Fibroblast of upper back skin (primary cell): ENCODE results near the gene IKZF1.
"Not testable (repeated sequence)": the region's sequence is repeated elsewhere in the genome, so short reads cannot be mapped to it uniquely, and the experiment has no call there.

ENCODE experiments used
- DNase-seq: peaks from one replicate; pipeline ENCODE4 v3.0.0-alpha.2; 2013

The IKZF1 gene

DNA sequence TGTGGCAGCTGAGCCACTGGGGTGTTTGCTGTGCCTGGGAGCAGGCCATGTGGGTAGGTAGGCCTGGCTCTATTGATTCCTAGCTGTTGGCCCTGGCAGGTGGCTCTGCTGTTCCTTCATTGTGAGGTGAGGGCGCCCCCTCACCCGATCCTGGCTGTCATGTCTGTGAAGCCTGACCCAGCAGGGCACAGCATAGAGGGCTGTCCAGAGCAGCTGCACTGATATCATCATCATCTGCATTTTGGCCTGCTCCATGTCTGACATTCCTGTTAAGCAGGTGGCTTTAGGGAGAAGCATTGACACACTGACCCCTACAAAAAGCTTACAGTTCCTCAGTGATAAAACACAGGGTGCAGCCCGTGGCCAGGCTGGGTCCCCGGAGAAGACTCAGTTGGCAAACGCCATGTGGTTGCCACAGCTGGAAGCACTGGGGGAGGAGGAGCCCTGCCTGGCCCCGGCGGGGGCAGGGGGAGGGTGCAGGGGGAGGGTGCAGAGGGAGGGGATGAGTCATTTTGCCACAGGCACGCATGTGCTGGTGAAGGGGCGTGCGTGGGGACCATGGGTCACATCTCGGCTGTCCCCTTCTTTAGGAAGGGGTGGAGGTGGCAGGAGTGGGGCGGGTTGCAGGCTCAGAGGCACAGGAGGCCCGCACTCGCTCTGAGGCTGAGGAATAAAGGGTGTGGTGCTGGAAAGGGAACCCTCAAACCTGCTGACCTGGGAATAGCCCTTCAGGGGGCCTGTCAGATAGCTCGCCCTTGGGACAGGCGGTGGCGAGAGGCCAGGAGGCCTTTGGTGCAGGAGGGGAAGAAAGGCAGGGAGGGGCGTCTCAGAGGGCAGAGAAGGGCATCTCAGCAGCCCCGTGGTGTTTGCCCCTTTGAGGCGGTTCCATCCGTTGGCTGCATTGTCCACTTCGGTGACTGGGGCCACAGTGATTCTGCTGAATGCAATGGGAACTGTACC, 31.6 kb downstream of the IKZF1 start:
- no peak for DNase-seq

DNA sequence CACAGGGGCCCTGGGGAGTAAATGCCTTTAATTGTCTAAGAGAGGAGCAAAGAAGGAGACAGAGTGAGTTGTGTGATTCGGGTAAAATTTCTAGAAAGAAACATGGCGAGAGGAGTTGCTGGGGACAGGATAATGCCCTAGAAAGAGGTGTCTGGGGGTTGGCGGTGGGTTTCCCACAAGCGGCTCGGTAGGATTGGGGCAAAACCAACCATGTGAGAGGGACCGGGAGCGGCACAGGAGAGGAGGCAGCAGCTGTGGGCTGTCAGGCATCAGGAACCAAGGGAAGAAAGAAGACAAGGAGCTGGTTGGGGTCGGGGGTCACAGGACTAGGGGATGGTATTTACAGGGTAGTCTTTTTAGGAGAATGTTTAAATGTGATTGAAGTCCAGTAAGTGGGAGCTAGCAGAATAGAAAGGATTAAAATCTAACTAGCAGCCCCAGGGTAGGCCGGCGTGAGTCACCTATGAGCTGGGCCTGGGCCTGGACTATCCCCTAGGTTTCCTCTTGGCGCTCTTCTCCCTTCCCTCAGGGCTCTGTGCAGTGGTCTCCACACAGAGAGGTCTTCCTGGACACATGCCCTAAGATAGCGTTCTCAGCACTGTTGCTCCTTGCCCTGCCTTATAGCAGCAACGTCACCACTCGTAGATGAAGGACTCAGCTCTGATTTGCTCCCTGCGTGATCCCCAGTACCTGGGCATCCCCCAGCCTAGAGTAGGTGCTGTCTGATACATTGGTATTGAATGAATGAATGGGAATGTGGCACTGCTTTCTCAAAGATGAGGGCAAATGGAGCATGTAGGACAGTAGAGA, 32.6 kb downstream of the IKZF1 start:
- no peak for DNase-seq

DNA sequence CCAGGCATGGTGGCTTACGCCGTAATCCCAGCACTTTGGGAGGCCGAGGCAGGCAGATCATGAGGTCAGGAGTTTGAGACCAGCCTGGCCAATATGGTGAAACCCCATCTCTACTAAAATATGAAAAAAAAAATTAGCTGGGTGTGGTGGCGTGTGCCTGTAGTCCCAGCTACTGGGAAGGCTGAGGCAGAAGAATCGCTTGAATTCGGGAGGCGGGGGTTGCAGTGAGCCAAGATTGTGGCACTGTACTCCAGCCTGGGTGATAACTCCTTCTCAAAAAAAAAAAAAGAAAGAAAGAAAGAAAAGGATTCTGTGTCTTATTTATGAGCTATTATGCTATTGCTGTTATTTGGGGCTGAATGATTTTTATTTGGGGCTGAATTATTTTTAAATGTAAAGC, 35.0 kb downstream of the IKZF1 start:
- DNase-seq, result not testable (repeated sequence)

DNA sequence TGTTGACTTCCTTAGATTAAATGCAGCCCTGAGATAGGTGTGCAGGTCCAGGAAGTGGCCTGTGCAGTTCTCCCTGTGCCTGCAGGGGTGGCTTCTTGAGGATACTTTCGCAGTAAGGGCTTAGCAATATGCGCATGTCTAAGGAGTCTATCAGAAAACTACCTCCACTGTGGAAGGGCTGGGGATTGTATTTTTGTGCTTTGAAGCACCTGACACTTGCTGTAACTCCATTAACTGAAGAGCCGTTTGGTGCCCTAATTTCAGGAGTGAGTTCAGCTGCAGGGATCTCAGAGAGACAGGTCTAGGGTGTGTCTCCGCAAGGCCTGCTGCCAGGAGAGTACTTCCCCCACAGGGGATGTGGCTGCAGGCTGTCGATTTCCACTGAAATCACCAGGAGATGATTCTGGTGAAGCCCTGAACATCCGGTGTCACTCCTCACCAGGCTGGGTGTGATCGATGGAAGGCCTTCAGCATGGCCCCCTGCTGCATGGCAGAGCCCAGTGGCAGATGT, 35.5 kb downstream of the IKZF1 start:
- no peak for DNase-seq

DNA sequence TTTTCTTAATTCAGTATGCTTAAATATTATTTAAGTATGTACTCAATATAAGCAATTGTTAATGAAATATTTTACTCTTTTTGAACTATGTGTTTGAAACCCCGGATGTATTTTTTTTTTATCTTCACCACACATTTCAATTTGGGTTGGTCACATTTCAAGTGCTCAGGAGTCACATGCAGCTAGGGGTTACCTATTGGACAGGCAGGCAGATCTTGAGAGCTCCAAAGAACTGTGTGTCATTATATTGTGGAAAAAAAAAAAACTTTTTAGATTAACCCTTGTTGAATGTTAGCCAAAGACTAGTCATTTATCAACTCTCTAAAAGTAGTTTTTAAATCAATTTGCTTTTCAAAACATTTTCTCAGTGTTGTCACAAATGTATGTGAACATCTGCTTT, 37.2 kb downstream of the IKZF1 start:
- no peak for DNase-seq

DNA sequence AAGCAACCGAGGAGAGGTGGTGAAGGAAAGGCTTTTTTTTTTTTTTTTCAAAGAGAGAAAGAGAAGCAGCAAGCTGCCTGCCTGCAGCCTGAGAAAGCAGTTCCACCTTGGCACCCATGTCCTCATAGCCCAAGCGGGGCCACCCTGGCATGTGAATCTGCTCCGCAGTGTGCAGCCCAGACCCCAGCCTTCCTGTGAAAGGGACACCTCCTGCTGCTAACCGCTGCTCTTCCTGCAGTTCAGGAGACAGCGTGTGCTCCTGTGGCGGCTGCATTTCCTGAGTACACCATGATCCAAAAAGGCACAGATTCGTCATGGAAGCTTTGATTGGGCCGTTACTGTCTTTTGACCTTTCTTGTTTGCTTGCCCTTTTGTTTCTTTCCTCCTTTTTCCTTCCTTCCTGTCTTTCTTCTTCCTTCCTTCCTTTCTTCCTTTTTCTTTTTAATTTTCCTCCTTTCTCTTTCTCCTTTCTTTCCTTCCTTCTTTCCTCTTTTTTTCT, 38.1 kb downstream of the IKZF1 start:
- no peak for DNase-seq

DNA sequence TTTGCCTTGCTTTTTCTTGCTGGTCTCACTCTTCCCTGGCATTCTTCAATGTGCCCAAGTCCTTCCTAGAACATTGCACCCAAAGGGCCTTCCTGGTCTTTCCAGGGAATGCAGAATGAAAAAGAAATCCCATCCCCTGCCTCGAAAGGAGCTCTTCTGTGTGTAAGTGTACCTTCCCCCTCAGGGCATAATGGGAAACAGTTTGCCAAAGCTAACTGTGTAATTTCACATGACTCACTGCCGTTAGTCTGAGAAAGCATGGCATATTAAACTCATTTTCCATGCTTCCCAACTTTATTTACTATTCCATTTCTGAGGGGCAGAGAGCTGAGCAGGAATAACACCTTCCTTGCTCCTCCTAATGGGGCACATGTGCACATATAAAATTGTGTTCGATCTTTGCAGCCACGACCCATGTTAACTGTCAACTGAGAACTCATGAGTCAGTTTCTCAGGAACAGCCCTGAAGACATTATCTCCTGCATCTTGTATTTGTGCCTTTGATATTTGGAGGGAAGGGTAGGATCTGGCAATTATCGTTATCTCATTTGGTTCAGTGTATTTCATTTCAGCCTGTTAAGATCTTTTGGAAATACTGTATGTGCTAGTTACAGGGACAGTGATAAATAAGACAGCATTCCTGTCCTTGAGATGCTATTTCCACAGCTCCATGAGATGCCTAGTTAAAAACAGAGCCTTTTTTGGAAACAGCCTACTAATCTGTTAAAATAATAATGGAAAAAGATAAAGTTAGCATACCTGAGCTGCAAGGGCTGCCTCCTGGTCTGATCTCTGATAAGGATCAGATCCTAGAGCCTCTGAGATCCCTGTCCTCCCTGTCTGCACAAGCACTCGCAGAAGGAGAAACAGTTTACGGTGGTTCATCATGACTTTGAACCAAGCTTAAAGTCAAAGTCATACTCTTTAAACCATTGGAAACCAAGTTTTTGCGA, 42.3 kb downstream of the IKZF1 start:
- DNase-seq, result no peak

DNA sequence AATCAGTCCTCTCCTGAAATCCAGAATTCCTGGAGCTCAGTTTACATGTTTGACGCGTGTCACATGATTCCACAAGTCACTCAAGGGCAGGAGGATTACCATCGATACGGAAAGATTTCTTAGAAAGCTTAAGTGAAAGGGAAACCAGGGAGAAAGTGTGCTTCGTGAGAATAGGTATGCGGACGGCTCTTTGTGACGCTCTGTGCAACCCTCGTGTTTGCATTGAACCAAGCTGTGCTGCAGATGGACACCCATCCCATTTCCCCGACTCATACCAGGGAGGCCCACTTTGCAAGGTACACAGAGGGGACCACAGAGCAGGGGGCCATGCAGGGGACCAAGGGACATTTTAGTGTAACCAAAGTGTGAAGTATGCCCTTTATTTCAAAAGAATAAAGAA, 43.2 kb downstream of the IKZF1 start:
- DNase-seq, result no peak

DNA sequence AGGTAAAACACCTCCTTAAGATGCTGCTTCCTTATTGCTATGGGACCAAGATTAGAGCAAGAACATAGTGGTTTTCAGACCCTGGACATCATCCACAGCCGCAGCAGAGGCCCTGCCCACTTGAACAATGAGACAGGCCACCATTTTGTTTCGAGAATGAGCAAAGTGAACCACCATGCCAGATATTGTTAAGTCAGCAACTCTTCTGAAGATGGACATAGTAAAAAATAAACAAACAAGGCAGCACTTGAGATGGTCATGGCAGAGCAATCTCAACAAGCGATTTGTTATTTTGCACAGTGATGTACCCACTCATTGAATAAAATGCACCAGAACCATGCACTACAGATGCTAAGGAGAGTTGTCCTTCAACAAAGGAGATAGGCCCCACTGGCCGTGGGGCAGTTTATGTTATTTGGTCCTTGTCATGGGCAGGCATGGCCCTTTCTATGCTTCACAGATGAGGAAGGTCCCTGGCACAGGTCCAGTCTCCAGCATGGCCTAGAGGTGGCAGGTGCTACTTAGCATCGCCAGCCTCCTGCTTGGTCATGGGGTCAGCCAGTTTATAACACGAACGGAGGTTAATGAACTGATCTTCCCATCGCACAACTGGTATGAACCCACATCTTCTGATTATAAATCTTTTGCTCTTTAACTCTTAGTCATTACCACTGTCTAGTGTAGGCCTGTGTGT, 44.1 kb downstream of the IKZF1 start:
- DNase-seq, result no peak

DNA sequence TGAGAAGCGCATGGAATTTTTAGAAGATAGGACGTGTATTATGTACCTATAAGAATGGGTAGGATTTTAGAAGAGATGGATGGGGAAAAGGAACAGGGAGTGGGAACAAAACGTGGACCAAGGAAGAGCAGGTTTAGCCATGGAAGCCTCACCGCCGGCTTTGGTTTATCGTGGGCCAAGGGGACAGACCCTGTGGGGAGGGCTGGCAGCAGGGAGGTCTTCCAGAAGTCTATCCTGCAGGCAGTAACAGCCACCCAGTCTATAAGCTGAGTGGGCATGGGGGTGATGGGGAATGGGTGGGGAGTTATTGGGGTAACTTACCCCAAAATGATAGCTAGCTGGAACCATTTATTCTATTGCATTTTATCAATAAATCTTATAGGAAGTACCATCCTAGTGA, 44.9 kb downstream of the IKZF1 start:
- DNase-seq, result no peak

DNA sequence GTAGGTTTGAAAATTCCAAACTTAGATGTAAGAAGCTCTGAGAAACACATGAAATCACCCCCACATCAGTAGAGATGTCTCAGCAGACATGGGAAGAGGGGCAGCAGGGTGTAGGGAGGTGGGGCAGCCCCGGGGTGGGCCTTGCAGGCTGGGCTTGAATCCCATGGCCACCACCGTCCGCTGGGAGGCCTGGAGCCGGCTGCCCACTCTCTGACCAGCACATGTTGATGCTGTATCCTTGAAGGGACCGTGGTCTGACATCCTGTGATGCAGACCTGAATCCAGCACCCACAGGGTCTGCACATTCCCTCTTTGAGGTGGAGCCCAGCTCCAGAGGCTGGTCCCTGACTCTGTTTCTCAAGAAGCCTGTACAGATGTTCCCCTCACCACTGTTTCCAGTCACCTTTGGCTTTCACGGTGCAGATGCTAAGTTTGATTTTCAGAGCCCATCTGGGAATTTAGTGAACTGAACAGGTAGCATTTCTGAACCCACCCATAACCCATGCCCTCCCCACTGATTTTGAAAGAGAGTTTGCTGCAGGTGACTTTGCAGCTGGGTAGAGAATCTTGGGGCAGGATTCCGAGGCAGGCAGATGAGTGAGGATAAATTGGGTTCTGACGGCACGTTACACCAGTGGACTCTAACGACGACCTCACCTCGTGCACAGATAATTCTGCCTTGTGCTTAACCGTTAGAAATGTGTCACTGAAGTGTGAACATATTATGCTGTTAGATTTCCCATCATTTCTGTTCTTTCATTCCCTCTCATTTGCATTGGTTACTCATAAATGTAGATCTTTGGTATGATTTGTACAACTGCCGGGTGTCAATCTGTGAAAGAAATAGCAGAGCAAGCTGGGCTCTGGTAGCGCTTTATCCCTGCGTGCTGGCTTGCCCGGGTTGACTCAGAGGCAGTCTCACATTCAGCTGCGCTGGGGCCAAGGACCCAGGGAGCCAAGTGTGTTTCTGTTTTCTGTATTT, 45.7 kb downstream of the IKZF1 start:
- DNase-seq, result no peak

DNA sequence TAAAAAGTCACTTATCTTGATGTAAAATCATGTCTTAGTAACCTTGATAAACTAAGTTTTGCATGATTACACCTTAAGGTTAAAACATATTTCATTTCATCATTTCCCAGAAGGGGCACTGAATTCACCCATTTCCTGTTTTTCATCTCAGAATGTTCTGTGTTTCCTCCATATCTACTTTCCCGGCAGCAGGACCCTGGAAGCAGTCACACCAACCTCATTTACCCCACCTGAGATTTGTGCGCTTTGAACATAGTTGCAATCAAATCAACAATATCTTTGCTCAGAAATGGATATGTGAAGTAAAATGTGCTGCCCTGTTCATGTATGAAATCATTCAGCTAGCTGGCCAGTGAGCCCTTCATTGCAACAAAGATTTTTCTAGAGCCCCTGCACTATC, 46.8 kb downstream of the IKZF1 start:
- no peak for DNase-seq

DNA sequence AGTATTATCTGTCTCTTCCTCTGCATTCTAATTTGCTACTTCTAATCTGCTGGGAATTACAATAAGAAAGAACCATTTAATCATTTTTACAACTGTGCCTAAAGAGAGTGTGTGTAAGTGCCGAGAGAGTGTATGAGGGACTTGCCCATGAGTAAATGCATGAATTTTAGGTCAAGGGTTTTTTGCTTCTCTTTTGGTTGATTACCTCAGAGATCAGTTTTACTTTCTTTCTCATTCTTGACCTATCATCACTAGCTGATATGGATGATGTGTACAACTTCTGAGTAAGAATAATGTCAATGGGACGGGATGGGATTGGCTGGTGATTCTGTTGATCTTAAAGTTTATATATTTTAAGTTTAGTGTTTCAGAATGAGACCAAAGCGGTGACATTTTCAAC, 47.8 kb downstream of the IKZF1 start:
- DNase-seq, result no peak

DNA sequence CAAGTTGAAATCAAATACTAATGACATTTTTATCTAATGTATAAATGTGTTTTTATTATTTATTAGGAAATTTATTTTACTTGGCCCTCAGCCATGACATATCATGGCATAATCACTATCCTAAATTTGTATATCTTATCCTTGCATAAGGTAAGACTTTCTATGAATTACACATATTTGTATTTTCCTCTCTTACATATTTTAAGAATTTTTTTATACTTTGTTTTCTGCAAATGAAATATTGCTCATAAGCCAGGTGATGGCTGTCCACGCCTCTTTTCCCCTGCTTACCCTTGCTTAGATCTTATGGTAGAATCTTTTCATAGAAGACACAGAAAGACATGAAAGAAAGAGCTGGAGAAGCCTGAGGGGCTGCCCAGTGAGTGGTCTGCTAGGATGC, 48.2 kb downstream of the IKZF1 start:
- no peak for DNase-seq

DNA sequence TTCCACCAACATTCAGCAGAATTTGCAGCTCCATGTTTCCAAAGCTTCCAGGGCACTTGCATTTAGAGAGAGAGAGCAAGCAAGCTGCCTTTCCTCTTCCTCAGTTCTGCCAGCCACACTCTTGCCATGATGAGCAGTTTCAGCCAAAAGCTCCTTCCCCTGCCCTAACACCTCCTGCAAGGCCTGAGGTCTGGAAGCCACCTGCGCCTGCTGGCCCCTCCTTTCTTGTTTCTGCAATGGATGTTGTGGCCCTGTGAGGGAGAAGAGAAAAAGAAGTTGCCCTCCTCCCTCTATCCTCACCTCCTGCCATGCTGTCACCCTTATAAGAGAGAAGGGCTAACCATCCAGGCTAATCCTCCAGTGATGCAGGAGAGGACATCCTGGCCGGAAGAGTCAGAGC, 48.7 kb downstream of the IKZF1 start:
- no peak for DNase-seq

DNA sequence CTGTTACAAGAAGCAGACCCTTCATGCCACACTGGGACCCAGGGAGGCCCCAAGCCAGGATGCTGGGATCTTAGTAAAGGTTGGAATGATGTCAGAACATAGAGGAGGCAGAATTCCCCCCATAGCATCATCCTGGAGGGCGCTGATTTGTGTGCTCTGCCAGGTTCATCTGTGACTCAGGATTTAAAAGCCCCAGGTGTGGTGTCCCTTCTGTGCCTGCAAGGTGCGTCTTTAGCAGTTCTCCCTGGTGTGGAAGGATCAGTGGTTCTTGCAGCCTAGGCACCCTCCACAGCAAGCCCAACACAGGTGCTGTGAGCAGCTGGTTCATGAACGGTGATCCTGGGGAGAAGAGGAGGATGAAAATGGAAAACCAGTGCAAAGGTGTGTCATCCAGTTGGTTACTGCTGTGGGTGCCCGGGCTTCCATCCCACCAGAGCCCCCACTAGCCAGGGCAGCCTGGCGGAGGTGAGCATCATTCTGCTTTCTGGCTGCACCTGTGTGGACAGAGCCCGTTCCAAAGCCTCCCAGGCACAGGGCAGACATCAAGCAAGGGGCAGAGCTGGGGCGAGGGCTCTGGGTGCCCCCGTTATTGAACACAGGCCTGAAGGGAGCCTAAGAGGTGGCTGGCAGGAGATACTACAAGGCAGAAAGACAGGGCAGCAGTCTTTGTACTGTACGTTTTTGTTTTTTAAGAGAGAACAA, 49.5 kb downstream of the IKZF1 start:
- DNase-seq, result no peak

DNA sequence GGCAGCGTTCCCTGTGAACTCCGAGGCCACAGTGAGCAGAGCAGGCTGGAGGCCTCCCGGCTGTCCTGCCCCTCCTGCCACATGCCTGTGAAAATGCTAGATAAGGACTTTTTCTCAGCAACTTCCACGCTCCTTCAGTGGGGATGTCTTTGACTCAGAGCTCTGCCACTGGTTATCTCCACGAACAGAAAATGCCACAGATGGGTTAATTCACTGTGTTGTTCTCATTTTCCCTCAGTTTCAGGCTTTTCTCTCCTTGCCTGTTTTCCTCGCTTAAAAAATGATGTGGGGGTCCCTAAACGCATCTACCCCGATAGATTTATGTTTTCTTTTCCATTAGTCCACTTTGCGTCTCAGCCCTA, 51.3 kb downstream of the IKZF1 start:
- no peak for DNase-seq

DNA sequence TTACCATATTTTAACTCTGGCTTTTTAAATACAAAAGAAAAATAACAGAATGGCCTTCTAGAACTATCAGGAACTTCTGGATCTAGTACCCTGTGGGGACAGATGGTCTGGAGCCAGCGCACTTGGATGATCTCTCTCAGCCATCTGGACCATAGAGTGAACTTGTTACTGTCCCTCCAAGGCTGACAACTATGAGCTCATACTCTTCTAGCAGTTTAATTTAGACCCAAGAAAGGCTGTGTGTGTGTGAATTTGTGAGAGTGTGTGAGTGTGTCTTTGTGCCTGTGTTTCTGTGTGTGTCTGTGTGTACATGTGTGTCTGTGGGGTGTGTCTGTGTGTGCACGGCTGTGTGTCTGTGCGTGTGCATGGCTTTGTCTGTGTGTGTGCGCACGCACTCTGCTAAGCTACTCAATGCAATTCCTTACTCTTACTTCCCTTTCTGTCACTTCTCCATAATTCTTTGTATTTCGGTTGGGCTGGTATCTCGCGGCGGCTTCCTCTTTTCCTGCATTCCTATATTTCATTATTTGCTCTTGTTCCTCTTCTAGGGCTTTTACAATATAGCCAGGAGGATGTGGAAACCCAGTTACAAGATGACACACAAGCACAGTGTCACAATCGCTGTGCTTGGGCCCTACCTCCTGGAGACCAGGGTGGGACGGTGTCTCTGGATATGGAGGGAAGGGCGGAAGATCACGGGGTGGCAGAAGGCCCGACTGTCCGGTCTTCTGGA, 51.9 kb downstream of the IKZF1 start:
- DNase-seq, result no peak

DNA sequence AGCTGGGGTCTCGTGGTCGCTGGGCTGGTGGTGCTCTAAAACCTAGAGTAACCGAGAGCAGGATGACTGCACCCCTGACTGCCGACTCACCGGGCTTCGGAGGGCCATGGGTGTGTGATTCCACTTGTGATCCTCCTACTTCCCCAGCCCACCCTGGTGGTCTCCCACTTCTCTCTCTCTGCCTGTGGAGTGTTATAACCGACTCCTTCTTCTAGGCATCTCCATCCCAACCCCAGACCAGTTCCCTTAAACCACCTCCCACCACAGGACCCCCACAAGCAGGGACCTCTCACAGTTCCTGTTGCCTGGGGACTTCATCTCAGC, 52.4 kb downstream of the IKZF1 start:
- DNase-seq, result no peak
